Hematopoietic multipotent progenitor cell treated with erythropoietin and hydrocortisone succinate and interleukin-3 and kit ligand, for 6 days (in vitro differentiated cells): ENCODE data around the gene COG7.
"Not testable (repeated sequence)": the region's sequence is repeated elsewhere in the genome, so short reads cannot be mapped to it uniquely, and the experiment has no call there.

ENCODE experiments used
- DNase-seq: peaks from one replicate; pipeline ENCODE4 v3.0.0-alpha.2; 2015

Gene COG7

GRCh38 chr16:23452572-23453337 lies at the start of gene COG7:
Gene COG7, minus strand, starts transcription at chr16:23453189. Its CDS starts 195 bp downstream, at chr16:23452994.
- DNase-seq: peak; percentile 92

- DNase-seq: no peak
These were observed 49.5 kb upstream of the COG7 start for GRCh38 chr16:23502466-23502865.

GRCh38 chr16:23501291-23501690 lies 48.3 kb upstream of the COG7 start:
- no peak for DNase-seq

GRCh38 chr16:23500862-23501225 lies 47.9 kb upstream of the COG7 start:
- peak; percentile 44 for DNase-seq

GRCh38 chr16:23500212-23500861 lies 47.3 kb upstream of the COG7 start:
- peak; percentile 70 for DNase-seq

DNA sequence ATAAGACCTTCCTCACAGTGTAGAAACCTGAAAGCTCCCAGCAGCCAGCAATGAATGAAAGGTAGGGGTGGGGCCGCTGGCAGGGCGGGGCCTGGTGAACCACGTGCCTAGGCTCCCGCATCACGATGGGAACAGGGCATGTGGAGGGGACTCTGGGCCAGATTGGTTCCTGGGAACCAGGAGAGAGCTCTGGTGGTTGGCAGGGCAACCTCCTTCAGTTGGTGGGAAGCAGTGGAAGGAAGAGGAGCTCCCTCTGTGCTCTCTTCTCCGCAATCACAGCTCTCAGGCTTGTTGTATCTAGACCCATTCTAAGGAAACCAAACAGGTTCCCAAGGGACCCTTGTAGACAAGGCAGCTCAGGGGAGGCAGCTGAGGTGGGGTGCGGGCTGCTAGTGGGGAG lies 46.8 kb upstream of the COG7 start:
- DNase-seq: no peak

GRCh38 chr16:23498863-23499262 lies 45.9 kb upstream of the COG7 start:
- no peak for DNase-seq

- no peak for DNase-seq
These were observed 44.5 kb upstream of the COG7 start for GRCh38 chr16:23497543-23497868.

DNA sequence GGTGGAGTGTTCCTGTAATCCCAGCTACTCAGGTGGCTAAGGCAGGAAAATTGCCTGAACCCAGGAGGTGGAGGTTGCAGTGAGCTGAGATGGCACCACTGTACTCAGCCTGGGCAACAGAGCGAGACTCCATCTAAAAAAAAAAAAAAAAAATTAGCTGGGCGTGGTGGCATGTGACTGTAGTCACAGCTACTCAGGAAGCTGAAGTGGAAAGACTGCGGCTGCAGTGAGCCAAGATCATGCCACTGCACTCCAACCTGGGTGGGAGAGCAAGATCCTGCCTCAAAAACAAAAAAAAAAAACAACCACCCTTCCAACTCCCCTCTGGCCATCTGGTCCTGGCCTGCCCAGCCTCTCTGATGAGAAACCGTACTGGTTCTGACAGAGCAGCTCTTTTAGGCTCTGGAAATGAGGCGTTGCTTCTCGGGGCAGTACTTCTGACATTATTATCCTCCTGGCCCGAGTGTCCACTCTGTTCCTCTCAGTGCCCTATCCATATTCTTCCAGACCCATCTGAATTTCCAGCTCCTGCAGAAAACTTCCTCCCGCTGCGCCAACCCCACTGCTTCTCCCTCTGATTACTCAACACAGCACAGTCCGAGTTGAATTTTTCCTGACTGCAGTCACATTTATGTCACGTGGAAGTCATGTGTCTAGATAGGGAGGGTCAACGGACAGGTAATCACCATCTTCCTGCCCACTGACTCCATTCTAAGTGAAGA lies 44.0 kb upstream of the COG7 start:
- no peak for DNase-seq

- peak; percentile 41 for DNase-seq
These were observed 42.7 kb upstream of the COG7 start for GRCh38 chr16:23495671-23496070.

- DNase-seq: no peak
These were observed 41.2 kb upstream of the COG7 start for GRCh38 chr16:23494188-23494587.

DNA sequence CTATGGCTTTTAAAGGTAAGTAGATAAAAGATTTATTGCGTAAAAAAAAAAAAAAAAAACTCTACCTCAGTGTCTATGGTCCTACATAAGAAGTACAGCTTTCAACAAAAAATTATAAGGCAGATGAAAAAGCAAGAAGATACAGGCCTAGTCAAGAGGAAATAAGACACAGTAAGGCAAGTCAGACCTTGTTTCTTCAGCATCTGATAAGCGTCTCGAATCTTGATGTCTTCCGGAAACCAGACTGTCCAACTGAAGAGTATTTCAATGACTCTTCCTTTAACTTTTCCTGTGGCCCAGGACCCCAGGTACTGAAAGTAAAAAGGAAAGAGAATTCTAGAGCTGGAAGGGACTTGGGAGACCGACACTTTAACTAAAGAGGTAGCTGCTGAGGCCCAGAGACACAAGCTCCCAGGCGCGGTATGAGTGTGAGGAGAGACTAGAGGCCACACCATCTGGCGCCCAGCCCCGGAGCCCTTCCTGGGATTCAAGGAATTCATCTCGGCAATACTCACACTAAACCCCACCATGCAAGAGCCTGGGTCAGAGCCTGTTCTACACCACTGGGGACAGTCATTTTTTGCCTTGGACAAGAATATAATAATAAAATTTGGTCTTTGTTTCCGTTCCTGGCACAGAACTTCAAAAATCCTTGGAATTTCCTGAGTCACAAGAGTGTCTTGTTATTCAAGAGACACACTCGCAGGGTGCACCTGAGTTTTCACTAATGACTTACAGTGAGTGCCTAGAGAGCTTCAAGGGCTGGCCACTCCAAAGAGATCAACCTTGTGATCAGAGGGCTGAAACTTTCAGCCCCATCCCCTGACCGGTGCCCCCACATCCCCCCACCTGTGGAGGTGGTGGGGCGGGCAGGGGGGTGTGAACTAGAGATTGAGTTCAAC lies 38.8 kb upstream of the COG7 start:
- no peak for DNase-seq

DNA sequence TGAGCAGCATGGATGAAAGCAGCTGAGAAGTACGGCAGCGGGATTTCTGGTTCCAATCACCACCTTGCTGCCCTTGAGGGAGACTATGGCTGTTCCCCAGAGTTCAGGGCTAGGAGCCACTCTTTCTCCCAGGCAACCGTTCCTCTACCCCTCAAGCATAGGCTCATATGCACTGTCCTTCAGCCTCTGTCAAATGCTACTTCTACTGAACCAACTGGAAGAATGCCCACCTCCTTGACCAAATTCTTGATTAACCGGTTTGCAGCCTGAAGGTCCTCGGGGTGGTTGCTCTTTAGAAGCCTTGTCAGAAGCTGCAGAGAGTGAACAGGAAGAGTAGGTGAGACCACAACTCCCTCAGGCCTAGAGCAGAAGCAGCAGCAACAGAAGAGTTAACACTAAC lies 33.5 kb upstream of the COG7 start:
- no peak for DNase-seq

- no peak for DNase-seq
These were observed 32.9 kb upstream of the COG7 start for GRCh38 chr16:23485841-23486240.

DNA sequence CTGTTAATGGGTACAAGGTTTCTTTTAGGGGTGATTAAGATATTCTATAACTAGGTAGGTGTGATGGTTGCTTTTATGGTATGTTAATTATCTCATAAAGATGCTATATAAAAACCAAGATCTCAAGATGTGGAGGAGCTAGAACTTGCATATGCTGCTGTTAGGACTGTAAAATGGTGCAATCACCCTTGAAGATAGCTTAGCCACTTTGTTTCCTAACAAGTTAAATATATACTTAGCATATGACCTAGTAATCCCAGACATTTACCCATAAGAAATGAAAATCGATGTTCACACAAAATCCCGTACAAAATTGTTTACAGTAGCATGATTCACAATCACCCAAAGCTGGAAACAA lies 32.2 kb upstream of the COG7 start:
- no peak for DNase-seq

DNA sequence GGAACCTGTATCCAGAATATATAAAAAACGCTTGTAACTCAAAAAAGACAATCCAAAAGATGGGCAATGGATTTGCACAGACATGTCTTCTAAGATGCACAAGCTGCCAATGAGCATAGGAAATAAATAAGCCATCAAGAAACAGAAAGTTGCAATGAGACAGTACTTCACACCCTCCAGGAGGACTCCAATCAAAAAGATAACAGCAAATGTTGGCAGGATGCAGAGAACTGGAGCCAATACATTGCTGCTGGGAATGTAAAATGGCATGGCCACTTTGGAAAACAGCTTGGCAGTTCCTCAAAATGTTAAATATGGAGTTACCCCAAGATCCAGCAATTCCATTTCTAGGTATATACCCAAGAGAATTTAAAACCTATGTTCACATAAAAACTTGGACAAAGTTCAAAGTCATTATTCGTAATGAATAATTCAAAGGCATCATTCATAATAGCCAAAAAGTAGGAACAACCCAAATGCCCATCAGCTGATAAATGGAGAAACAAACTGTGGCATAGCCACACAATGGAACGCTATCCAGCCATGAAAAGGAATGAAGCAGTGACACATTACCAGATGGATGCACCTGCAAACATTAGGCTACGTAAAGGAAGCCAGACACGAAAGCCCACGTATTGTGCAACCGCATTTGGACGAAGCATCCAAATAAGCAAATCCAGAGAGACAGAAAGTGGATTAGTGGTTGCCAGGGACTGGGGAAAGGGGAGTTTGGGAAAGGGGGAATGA lies 31.7 kb upstream of the COG7 start:
- DNase-seq: no peak

- not testable (repeated sequence) for DNase-seq
These were observed 30.5 kb upstream of the COG7 start for GRCh38 chr16:23483492-23483891.

DNA sequence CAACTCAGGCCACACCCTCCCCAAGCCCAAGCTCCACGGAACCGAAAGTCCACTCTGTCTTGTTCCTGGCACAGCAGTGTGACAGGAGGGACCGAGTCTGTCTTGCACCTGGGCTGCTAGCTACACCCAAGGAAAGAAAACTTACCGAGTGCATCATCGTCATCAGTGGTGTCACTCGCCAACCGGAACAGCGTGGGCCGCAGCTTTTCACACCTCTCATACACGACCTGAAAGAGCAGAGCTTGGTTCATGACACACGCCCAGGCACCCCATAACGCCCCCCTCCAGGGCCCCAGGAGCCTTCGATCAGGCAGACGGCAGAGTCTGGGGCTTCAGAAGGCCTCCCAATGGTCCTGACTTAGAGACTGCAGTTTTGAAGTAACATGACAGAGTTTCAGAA lies 29.8 kb upstream of the COG7 start:
- no peak for DNase-seq

DNA sequence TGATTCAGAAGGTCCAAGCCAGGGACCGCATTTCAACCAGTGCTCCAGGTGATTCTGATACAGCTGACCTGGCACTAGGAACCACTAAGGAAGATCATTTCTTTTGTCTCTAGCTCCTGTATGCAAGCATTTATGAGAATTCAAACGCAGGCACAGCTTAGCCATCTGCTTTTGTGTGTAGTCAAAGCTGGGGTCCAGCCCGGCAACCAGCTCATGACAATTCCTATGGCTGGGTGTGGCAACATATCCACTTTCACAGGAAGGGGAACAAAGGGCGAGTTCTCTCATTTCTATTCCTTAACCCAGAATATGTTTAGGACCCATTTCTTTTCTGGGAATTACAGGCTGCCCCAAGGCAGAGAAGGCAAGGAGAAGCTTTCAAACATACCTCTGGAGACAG lies 27.3 kb upstream of the COG7 start:
- DNase-seq: no peak

DNA sequence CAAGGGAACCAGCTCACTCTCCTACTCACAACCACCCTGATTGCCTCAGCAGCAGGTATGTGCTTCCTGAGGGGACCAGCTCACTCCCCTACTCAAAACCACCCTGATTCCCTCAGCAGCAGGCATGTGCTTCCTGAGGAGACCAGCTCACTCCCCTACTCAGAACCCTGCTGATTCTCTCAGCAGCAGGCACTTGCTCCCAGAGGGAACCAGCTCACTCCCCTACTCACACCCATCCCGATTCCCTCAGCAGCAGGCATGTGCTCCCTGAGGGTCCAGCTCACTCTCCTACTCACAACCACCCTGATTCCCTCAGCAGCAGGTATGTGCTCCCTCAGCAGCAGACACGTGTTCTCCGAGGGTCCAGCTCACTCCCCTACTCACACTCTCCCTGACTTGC lies 26.1 kb upstream of the COG7 start:
- DNase-seq: no peak

- DNase-seq: no peak
These were observed 25.6 kb upstream of the COG7 start for GRCh38 chr16:23478566-23478965.

GRCh38 chr16:23476289-23476688 lies 23.3 kb upstream of the COG7 start:
- DNase-seq: no peak

GRCh38 chr16:23469814-23470213 lies 16.8 kb upstream of the COG7 start:
- DNase-seq: no peak
